ENCODE data around the gene OLR1. TPM values are rescaled to one million over a fixed set of nuclear protein-coding genes. Genes with fewer than 3 reads are reported as not detected.

Gene OLR1
- total RNA-seq, 1 experiment from 2014 or later: 0.12 TPM

DNA sequence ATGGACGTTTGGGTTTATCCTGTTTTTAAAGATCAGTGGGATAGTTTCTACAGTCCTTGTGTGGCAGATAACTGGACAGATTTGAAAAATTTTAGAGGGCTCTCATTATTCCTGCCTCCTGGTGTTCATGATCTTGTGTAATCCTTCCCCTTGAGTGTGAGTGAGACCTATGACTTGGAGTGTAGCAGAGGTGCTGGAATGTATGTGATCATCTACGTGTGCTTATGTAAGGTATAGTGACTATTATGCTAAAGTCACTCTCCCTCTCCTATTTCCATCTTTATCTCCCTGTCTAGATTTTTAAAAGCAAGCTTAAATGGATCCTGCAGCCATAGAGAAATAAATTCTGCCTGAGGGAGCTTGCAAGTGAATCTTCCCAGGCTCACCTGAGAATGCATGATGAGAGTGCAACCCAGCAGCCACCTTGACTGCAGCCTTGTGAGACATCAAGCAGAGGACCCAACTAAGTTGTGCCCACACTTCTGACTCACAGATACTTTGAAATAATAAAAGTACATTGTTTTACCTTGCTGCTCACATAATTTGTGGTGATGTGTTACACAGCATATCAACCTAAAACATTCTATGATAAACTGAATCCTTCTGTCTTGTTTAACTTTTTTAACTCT is 3.2 kb upstream of the OLR1 start:
- no peak overlapping the region for H2AFZ ChIP-seq (ENCODE audit: low read depth, low read length, poor library complexity, severe bottlenecking)
- no peaks in the 10 kb centered on the region for H3K4me1 ChIP-seq (ENCODE audit: control insufficient read depth in 1 of 2, insufficient read depth in 2 of 2, low read length in 2 of 2)
- ChIA-PET POLR2A (no interaction called here), RAD21 (ENCODE audit: low non-redundant PET in 1 of 2, low total read pairs in 2 of 2, uncharacterized antibody in 2 of 2, unreplicated experiment in 2 of 2) (no interaction called here), CTCF (interaction anchor here (1.0 to 1.4 kb wide), 2 partner anchors 15 to 22 kb away, joined by 3 to 4 read pairs; no protein-coding TSS in a partner anchor)
- no peak overlapping the region for H3K27ac ChIP-seq (ENCODE audit: low read depth, low read length)
- intact Hi-C loops (cut with micrococcal nuclease): no loop called here
- H3K79me2 ChIP-seq (ENCODE audit: insufficient read depth, low read length): no peaks in the 10 kb centered on the region
- no peaks in the 10 kb centered on the region for H3K27me3 ChIP-seq (ENCODE audit: insufficient read depth, low read length)
- no peaks in the 10 kb centered on the region for H4K20me1 ChIP-seq (ENCODE audit: insufficient read depth)
- H3K4me2 ChIP-seq (ENCODE audit: low read length): no peak overlapping the region
- no peak overlapping the region for H3K9ac ChIP-seq (ENCODE audit: low read length)
- no peak for DNase-seq (ENCODE audit: low read depth, low spot score)
- H3K36me3 ChIP-seq (ENCODE audit: control insufficient read depth in 1 of 2, insufficient read depth in 2 of 2, low read length in 2 of 2): no peaks in the 10 kb centered on the region
- TF ChIP-seq, protein P1, sequence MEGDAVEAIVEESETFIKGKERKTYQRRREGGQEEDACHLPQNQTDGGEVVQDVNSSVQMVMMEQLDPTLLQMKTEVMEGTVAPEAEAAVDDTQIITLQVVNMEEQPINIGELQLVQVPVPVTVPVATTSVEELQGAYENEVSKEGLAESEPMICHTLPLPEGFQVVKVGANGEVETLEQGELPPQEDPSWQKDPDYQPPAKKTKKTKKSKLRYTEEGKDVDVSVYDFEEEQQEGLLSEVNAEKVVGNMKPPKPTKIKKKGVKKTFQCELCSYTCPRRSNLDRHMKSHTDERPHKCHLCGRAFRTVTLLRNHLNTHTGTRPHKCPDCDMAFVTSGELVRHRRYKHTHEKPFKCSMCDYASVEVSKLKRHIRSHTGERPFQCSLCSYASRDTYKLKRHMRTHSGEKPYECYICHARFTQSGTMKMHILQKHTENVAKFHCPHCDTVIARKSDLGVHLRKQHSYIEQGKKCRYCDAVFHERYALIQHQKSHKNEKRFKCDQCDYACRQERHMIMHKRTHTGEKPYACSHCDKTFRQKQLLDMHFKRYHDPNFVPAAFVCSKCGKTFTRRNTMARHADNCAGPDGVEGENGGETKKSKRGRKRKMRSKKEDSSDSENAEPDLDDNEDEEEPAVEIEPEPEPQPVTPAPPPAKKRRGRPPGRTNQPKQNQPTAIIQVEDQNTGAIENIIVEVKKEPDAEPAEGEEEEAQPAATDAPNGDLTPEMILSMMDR (IDR thresholded peaks at IDR 0.05 in 2 of 3, conservative IDR thresholded peaks at IDR 0.05 in 1 of 3; ENCODE audit: borderline replicate concordance in 1 of 3, insufficient read depth in 1 of 3, low read depth in 2 of 3, low read length in 2 of 3): no peak
- TF ChIP-seq POLR2A (IDR thresholded peaks at IDR 0.05; ENCODE audit: borderline replicate concordance, extremely low read depth, insufficient read depth, insufficient read length) (no peak), EZH2 (IDR thresholded peaks at IDR 0.05) (no peak), SP1 (IDR thresholded peaks at IDR 0.05; ENCODE audit: low read depth) (no peak), EZH2phosphoT487 (IDR thresholded peaks at IDR 0.05; ENCODE audit: borderline replicate concordance) (no peak), CEBPB (IDR thresholded peaks at IDR 0.05; ENCODE audit: low read depth) (no peak), TCF7L2 (IDR thresholded peaks at IDR 0.05; ENCODE audit: borderline replicate concordance, extremely low read depth, insufficient read depth, insufficient read length) (no peak), JUND (IDR thresholded peaks at IDR 0.05) (no peak), EGR1 (IDR thresholded peaks at IDR 0.05; ENCODE audit: low read depth) (no peak), ELF1 (IDR thresholded peaks at IDR 0.05; ENCODE audit: borderline replicate concordance, low read depth) (no peak), ZFX (IDR thresholded peaks at IDR 0.05) (no peak), POLR2AphosphoS5 (IDR thresholded peaks at IDR 0.05; ENCODE audit: low read depth, low read length) (no peak), ZNF274 (IDR thresholded peaks at IDR 0.05; ENCODE audit: low read depth, low read length) (no peak), CBX3 (IDR thresholded peaks at IDR 0.05; ENCODE audit: low read depth) (no peak), YY1 (IDR thresholded peaks at IDR 0.05; ENCODE audit: extremely low read depth, insufficient replicate concordance, low read depth, low read length) (no peak), FOSL1 (IDR thresholded peaks at IDR 0.05; ENCODE audit: low read depth) (no peak), SRF (IDR thresholded peaks at IDR 0.05; ENCODE audit: low read depth) (no peak)
- TF ChIP-seq, protein P2, sequence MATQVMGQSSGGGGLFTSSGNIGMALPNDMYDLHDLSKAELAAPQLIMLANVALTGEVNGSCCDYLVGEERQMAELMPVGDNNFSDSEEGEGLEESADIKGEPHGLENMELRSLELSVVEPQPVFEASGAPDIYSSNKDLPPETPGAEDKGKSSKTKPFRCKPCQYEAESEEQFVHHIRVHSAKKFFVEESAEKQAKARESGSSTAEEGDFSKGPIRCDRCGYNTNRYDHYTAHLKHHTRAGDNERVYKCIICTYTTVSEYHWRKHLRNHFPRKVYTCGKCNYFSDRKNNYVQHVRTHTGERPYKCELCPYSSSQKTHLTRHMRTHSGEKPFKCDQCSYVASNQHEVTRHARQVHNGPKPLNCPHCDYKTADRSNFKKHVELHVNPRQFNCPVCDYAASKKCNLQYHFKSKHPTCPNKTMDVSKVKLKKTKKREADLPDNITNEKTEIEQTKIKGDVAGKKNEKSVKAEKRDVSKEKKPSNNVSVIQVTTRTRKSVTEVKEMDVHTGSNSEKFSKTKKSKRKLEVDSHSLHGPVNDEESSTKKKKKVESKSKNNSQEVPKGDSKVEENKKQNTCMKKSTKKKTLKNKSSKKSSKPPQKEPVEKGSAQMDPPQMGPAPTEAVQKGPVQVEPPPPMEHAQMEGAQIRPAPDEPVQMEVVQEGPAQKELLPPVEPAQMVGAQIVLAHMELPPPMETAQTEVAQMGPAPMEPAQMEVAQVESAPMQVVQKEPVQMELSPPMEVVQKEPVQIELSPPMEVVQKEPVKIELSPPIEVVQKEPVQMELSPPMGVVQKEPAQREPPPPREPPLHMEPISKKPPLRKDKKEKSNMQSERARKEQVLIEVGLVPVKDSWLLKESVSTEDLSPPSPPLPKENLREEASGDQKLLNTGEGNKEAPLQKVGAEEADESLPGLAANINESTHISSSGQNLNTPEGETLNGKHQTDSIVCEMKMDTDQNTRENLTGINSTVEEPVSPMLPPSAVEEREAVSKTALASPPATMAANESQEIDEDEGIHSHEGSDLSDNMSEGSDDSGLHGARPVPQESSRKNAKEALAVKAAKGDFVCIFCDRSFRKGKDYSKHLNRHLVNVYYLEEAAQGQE (IDR thresholded peaks at IDR 0.05; ENCODE audit: low read depth): no peak
- TF ChIP-seq, protein P3, sequence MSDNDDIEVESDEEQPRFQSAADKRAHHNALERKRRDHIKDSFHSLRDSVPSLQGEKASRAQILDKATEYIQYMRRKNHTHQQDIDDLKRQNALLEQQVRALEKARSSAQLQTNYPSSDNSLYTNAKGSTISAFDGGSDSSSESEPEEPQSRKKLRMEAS (IDR thresholded peaks at IDR 0.05): no peak
- no TSS peak for BruUV-seq (replicated peaks)
- ATAC-seq: no peak
- H3K4me3 ChIP-seq (replicated peaks in 1 of 2; ENCODE audit: low read depth in 1 of 2, low read length in 2 of 2): no peak overlapping the region
- no peaks in the 10 kb centered on the region for H3K9me2 ChIP-seq (ENCODE audit: insufficient read depth)
- H3K9me3 ChIP-seq (ENCODE audit: control insufficient read depth in 1 of 2, insufficient read depth in 1 of 2, low read depth in 1 of 2, low read length in 2 of 2): no peaks in the 10 kb centered on the region

Measured in HCT116 (cell line).